ENCODE data around the gene PFKM.

PFKM gene

GRCh38 chr12:48177982-48178381 is 58.8 kb downstream of the PFKM start:
- H3K4me3 ChIP-seq (ENCODE audit: control insufficient read depth, low read depth, low read length) = no peak overlapping the region
- no peak for DNase-seq (ENCODE audit: low read depth)
- TF ChIP-seq, protein P1, sequence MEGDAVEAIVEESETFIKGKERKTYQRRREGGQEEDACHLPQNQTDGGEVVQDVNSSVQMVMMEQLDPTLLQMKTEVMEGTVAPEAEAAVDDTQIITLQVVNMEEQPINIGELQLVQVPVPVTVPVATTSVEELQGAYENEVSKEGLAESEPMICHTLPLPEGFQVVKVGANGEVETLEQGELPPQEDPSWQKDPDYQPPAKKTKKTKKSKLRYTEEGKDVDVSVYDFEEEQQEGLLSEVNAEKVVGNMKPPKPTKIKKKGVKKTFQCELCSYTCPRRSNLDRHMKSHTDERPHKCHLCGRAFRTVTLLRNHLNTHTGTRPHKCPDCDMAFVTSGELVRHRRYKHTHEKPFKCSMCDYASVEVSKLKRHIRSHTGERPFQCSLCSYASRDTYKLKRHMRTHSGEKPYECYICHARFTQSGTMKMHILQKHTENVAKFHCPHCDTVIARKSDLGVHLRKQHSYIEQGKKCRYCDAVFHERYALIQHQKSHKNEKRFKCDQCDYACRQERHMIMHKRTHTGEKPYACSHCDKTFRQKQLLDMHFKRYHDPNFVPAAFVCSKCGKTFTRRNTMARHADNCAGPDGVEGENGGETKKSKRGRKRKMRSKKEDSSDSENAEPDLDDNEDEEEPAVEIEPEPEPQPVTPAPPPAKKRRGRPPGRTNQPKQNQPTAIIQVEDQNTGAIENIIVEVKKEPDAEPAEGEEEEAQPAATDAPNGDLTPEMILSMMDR (IDR thresholded peaks at IDR 0.05; ENCODE audit: control insufficient read depth, insufficient read depth, low read depth, low read length, missing control alignments) = no peak

GRCh38 chr12:48179466-48179865 is 60.3 kb downstream of the PFKM start:
- TF ChIP-seq, protein P1 (IDR thresholded peaks at IDR 0.05; ENCODE audit: control insufficient read depth, insufficient read depth, low read depth, low read length, missing control alignments) = no peak
- no peak overlapping the region for H3K4me3 ChIP-seq (ENCODE audit: control insufficient read depth, low read depth, low read length)
- DNase-seq (ENCODE audit: low read depth) = no peak

- DNase-seq (ENCODE audit: low read depth) = no peak
- TF ChIP-seq, protein P1 (IDR thresholded peaks at IDR 0.05; ENCODE audit: control insufficient read depth, insufficient read depth, low read depth, low read length, missing control alignments) = no peak
- no peak overlapping the region for H3K4me3 ChIP-seq (ENCODE audit: control insufficient read depth, low read depth, low read length)
These were observed 61.3 kb downstream of the PFKM start for GRCh38 chr12:48180424-48180823.

DNA sequence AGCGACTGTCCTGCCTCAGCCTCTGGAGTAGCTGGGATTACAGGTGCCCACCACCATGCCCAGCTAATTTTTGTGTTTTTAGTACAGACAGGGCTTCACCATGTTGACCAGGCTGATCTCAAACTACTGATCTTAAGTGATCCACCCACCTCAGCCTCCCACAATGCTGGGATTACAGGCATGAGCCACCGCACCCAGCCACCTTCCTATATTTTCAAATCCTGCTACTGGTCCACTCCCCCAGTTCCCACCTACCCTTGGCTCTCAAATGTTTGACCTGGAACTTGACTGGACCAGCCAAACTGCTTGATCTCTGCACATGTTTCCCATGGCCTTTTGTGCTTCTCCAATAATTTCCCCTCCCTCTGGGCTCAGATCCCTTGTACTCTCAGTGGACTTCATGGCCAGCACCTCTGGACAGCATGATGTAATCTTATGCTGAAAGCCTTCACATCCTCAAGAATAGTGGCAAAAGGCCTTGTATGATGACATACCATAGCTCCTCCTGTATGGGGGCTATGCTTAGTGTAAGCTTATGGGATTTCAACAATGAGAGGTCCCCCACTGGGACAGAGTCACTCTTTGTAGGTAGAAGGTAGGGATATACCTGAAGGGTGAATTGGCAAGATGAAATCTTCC is 61.8 kb downstream of the PFKM start:
- DNase-seq (ENCODE audit: low read depth) = no peak
- no peak overlapping the region for H3K4me3 ChIP-seq (ENCODE audit: control insufficient read depth, low read depth, low read length)
- TF ChIP-seq, protein P1 (IDR thresholded peaks at IDR 0.05; ENCODE audit: control insufficient read depth, insufficient read depth, low read depth, low read length, missing control alignments) = no peak

DNA sequence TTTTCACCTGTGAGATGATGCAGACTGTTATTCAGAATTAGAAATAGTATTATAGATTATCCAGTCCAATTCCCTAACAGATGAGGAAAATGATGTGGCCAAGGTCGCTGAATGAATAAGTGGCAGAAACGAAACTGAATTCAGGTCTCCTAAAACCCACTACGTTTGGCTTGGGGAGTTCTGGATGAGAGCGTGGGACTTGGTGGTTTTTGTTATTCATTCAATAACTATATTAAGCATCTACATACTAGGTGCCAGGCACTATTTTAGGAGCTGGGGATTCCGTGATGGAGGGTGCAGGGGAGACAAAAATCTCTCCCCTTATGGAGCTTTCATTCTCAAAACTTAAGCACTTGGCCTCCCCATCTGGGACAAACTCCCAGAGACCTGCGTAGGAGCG is 63.5 kb downstream of the PFKM start:
- peak overlapping the region; percentile 64 for H3K4me3 ChIP-seq (ENCODE audit: control insufficient read depth, low read depth, low read length)
- DNase-seq (ENCODE audit: low read depth) = no peak

DNA sequence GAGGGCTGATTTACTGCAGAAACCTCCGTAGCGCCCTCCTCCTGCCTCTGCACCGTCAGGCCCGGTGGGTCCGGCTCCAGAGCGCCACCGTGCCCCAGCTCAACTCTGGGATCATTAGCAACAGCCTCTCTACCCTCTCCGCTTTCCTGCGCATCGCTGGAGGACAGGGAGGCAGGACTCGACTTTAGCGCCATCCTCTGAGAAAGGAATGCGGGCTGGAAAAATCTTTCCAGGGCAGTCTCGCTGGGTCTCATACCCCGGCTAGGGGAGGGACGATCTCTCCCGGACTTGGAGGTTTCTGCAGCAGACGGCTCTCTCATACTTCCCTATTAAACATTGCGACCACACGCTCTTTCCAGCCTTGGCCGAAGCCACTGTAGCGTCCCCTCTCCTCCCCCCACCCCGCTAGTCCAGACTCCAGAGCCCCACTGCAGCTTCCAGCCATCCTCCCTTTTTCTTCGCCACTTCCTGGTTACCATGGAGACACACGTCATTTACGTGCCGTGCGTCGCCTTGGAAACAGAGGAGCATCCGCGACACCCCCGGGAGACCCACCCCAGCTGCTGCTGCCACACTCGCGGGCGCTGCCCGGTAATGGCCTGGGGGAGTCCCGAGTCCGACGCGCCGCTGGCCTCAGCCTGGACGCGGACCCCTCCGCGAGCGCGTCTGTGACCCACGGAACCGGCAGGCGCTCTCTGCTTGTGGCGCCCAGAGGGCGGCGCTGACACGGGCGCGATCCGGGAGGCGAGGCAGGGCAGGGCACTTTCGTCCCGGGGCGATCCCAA is 64.1 kb downstream of the PFKM start, which contains the start of gene CCDC184:
Gene CCDC184, plus strand, starts transcription at position 554 of the 785 bp plus-strand sequence. CDS start 479 bp downstream, outside the sequence.
- H3K4me3 ChIP-seq (ENCODE audit: control insufficient read depth, low read depth, low read length) = peak within 1 kb of the TSS; percentile 64
- TF ChIP-seq, protein P1 (IDR thresholded peaks at IDR 0.05; ENCODE audit: control insufficient read depth, insufficient read depth, low read depth, low read length, missing control alignments) = peak; percentile 41
- DNase-seq (ENCODE audit: low read depth) = no peak

More for the DNA sequence above, 63.5 kb downstream of the PFKM start:
- TF ChIP-seq, protein P1 (IDR thresholded peaks at IDR 0.05; ENCODE audit: control insufficient read depth, insufficient read depth, low read depth, low read length, missing control alignments) = no peak
